ENCODE measurements around the gene SPATA4.
"Not testable (repeated sequence)": the region's sequence is repeated elsewhere in the genome, so short reads cannot be mapped to it uniquely, and the experiment has no call there.

The SPATA4 gene

GRCh38 chr4:176222149-176222548 lies 26.8 kb upstream of the SPATA4 start:
- H3K4me1 Mint-ChIP-seq, result no peaks in the 10 kb centered on the region
- no peak for TF ChIP-seq CTCF (IDR thresholded peaks at IDR 0.05; ENCODE audit: unreplicated experiment in 3 of 3)
- no peak overlapping the region for H3K27ac Mint-ChIP-seq
- H3K4me3 Mint-ChIP-seq, result no peak overlapping the region
- H3K36me3 Mint-ChIP-seq (ENCODE audit: low read depth), result no peaks in the 10 kb centered on the region
- H3K27me3 Mint-ChIP-seq (ENCODE audit: low read depth), result no peaks in the 10 kb centered on the region
- H3K9me3 Mint-ChIP-seq, result no peaks in the 10 kb centered on the region

- Mint-ChIP-seq H3K4me1 (no peaks in the 10 kb centered on the region), H3K4me3 (no peak overlapping the region), H3K36me3 (ENCODE audit: low read depth) (no peaks in the 10 kb centered on the region), H3K9me3 (peaks cover 2% of the 10 kb centered on the region), H3K27ac (no peak overlapping the region), H3K27me3 (ENCODE audit: low read depth) (no peaks in the 10 kb centered on the region)
- no peak for TF ChIP-seq CTCF (IDR thresholded peaks at IDR 0.05; ENCODE audit: unreplicated experiment in 3 of 3)
Measured at GRCh38 chr4:176217510-176217909, 22.1 kb upstream of the SPATA4 start.

GRCh38 chr4:176212351-176212750 lies 17.0 kb upstream of the SPATA4 start:
- not testable (repeated sequence) for H3K27ac Mint-ChIP-seq; H3K4me3 Mint-ChIP-seq; H3K36me3 Mint-ChIP-seq (ENCODE audit: low read depth); H3K9me3 Mint-ChIP-seq; H3K4me1 Mint-ChIP-seq
- H3K27me3 Mint-ChIP-seq (ENCODE audit: low read depth), result peaks cover 14% of the 10 kb centered on the region

GRCh38 chr4:176210579-176211296 lies 15.4 kb upstream of the SPATA4 start:
- Mint-ChIP-seq H3K9me3 (peaks cover 8% of the 10 kb centered on the region), H3K27ac (no peak overlapping the region), H3K4me3 (no peak overlapping the region), H3K36me3 (ENCODE audit: low read depth) (no peaks in the 10 kb centered on the region), H3K27me3 (ENCODE audit: low read depth) (peaks cover 18% of the 10 kb centered on the region), H3K4me1 (no peaks in the 10 kb centered on the region)
- TF ChIP-seq CTCF (IDR thresholded peaks at IDR 0.05; ENCODE audit: unreplicated experiment in 3 of 3), result no peak

- no peaks in the 10 kb centered on the region for H3K4me1 Mint-ChIP-seq
- H3K4me3 Mint-ChIP-seq, result no peak overlapping the region
- H3K27ac Mint-ChIP-seq, result no peak overlapping the region
- TF ChIP-seq CTCF (IDR thresholded peaks at IDR 0.05; ENCODE audit: unreplicated experiment in 3 of 3), result no peak
- H3K36me3 Mint-ChIP-seq (ENCODE audit: low read depth), result no peaks in the 10 kb centered on the region
- peaks cover 8% of the 10 kb centered on the region for H3K9me3 Mint-ChIP-seq
- peaks cover 18% of the 10 kb centered on the region for H3K27me3 Mint-ChIP-seq (ENCODE audit: low read depth)
Measured at GRCh38 chr4:176210101-176210500, 14.7 kb upstream of the SPATA4 start.

- H3K4me3 Mint-ChIP-seq, result no peak overlapping the region
- no peaks in the 10 kb centered on the region for H3K4me1 Mint-ChIP-seq
- TF ChIP-seq CTCF (IDR thresholded peaks at IDR 0.05; ENCODE audit: unreplicated experiment in 3 of 3), result no peak
- peaks cover 8% of the 10 kb centered on the region for H3K9me3 Mint-ChIP-seq
- H3K36me3 Mint-ChIP-seq (ENCODE audit: low read depth), result no peaks in the 10 kb centered on the region
- no peak overlapping the region for H3K27ac Mint-ChIP-seq
- H3K27me3 Mint-ChIP-seq (ENCODE audit: low read depth), result peaks cover 18% of the 10 kb centered on the region
Measured at GRCh38 chr4:176209535-176209934, 14.2 kb upstream of the SPATA4 start.

Data from nephron (organoid).